Tibial nerve (tissue), 4 donors: Measurements from ENCODE around the gene NEUROG2.

Experiments used
- EP300 ChIP-seq, 2 donors: sonication (generic); formaldehyde crosslinking; IDR thresholded peaks; one replicate each; pipeline ENCODE4 v1.6.1; 2017; ENCODE audit warnings: antibody characterized with exemption in 2 of 2, mild to moderate bottlenecking in 1 of 2
- POLR2A ChIP-seq, 2 donors: fragments of 450-650 bp; IDR thresholded peaks; one replicate each; pipeline ENCODE4 v1.6.1; 2017; ENCODE audit warnings: antibody characterized with exemption in 2 of 2, mild to moderate bottlenecking in 2 of 2, moderate library complexity in 2 of 2
- TF ChIP-seq, protein P1 (sequence below), 5 experiments: fragments of 200-600 bp in 3 of 5; fragments of 450-650 bp in 2 of 5; sonication (generic) in 3 of 5; IDR thresholded peaks; one replicate each; pipeline ENCODE4 v1.5.1; 2016 to 2019; ENCODE audit warnings: antibody characterized with exemption in 5 of 5, mild to moderate bottlenecking in 3 of 5, moderate library complexity in 2 of 5

GRCh38 chr4:112546476-112546875 is 30.5 kb upstream of the NEUROG2 start:
- TF ChIP-seq, protein P1, sequence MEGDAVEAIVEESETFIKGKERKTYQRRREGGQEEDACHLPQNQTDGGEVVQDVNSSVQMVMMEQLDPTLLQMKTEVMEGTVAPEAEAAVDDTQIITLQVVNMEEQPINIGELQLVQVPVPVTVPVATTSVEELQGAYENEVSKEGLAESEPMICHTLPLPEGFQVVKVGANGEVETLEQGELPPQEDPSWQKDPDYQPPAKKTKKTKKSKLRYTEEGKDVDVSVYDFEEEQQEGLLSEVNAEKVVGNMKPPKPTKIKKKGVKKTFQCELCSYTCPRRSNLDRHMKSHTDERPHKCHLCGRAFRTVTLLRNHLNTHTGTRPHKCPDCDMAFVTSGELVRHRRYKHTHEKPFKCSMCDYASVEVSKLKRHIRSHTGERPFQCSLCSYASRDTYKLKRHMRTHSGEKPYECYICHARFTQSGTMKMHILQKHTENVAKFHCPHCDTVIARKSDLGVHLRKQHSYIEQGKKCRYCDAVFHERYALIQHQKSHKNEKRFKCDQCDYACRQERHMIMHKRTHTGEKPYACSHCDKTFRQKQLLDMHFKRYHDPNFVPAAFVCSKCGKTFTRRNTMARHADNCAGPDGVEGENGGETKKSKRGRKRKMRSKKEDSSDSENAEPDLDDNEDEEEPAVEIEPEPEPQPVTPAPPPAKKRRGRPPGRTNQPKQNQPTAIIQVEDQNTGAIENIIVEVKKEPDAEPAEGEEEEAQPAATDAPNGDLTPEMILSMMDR (IDR thresholded peaks at IDR 0.05), result no peak
- TF ChIP-seq POLR2A (IDR thresholded peaks at IDR 0.05), result no peak
- no peak for TF ChIP-seq EP300 (IDR thresholded peaks at IDR 0.05)
